Suprapubic skin (tissue), 4 donors: ENCODE results near the gene SLC8A1.

ENCODE experiments used
- CTCF ChIP-seq, 2 donors: fragments of 200-600 bp in 1 of 2; fragments of 450-650 bp in 1 of 2; sonication (generic) in 1 of 2; IDR thresholded peaks; one replicate each; pipeline ENCODE4 v1.5.1; 2016 to 2019; ENCODE audit warnings: antibody characterized with exemption in 2 of 2, mild to moderate bottlenecking in 1 of 2, moderate library complexity in 1 of 2
- POLR2A ChIP-seq, 2 donors: fragments of 450-650 bp; IDR thresholded peaks; one replicate each; pipeline ENCODE4 v1.6.1; 2017; ENCODE audit warnings: antibody characterized with exemption in 2 of 2, mild to moderate bottlenecking in 2 of 2, moderate library complexity in 2 of 2
- POLR2AphosphoS5 ChIP-seq, 3 donors: sonication (generic); formaldehyde crosslinking; IDR thresholded peaks; one replicate each; pipeline ENCODE4 v1.6.1; 2017; ENCODE audit warnings: antibody characterized with exemption in 3 of 3

GRCh38 chr2:40450796-40451430 is 977 bp downstream of the SLC8A1 start:
- TF ChIP-seq CTCF (IDR thresholded peaks at IDR 0.05), result no peak
- TF ChIP-seq POLR2A (IDR thresholded peaks at IDR 0.05), result no peak
- no peak for TF ChIP-seq POLR2AphosphoS5 (IDR thresholded peaks at IDR 0.05)
